HUES48 (cell line): ENCODE measurements around the gene FNDC3B.
A peak's percentile ranks its signal among the peaks of the same experiment; 100 is the strongest.

ENCODE experiments used
- H3K27ac ChIP-seq: one replicate; pipeline ENCODE4 v1.7.0; 2013; ENCODE audit warnings: low read depth, low read length, inconsistent platforms
- H3K27me3 ChIP-seq: 2 replicates; pipeline ENCODE4 v1.6.1; 2013; ENCODE audit warnings: mild to moderate bottlenecking, low read length; ENCODE audit not compliant: control insufficient read depth, insufficient read depth
- H3K36me3 ChIP-seq: 2 replicates; pipeline ENCODE4 v1.6.1; 2013; ENCODE audit warnings: low read length; ENCODE audit not compliant: control insufficient read depth, insufficient read depth
- H3K4me1 ChIP-seq: 2 replicates; pipeline ENCODE4 v1.6.1; 2013; ENCODE audit warnings: mild to moderate bottlenecking, low read length; ENCODE audit not compliant: control insufficient read depth, insufficient read depth
- H3K4me3 ChIP-seq: 2 replicates; pipeline ENCODE4 v1.5.1; 2013; ENCODE audit warnings: mild to moderate bottlenecking, low read depth, low read length
- H3K9ac ChIP-seq: 2 replicates; pipeline ENCODE4 v1.6.1; 2013; ENCODE audit warnings: mild to moderate bottlenecking, low read depth, low read length, moderate library complexity
- H3K9me3 ChIP-seq: 2 replicates; pipeline ENCODE4 v1.6.1; 2013; ENCODE audit warnings: low read length; ENCODE audit not compliant: control insufficient read depth, insufficient read depth

FNDC3B gene

DNA sequence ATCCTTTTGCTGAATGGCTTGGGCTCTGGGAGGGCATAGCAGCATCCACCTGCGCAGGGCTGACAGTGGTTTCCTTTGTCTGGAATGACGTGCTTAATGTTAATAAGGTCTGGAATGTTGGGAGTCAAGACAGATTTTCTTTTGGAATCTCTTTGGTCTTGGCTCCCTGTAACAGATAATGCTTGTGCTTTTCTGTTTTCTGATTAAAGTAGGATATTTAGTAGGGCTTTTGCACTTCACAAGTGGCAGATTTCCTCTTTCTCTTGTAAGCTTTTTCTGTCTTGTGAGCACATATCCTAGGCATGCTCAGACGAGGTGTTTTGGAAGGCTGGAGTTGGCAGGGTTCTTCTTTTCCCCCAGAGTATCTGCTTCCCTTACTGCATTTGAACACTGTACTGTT is 219.2 kb downstream of the FNDC3B start:
- H3K27me3 ChIP-seq, result no peaks in the 10 kb centered on the region
- H3K36me3 ChIP-seq, result 0 out of 2 replicates have a peak, but pooled peaks cover 8% of the 10 kb centered on the region
- H3K4me3 ChIP-seq, result no peak overlapping the region
- no peaks in the 10 kb centered on the region for H3K9me3 ChIP-seq
- peak overlapping the region; percentile 16 for H3K27ac ChIP-seq
- peaks cover 43% of the 10 kb centered on the region for H3K4me1 ChIP-seq
- no peak overlapping the region; the same call in 1 of the 2 replicates for H3K9ac ChIP-seq

DNA sequence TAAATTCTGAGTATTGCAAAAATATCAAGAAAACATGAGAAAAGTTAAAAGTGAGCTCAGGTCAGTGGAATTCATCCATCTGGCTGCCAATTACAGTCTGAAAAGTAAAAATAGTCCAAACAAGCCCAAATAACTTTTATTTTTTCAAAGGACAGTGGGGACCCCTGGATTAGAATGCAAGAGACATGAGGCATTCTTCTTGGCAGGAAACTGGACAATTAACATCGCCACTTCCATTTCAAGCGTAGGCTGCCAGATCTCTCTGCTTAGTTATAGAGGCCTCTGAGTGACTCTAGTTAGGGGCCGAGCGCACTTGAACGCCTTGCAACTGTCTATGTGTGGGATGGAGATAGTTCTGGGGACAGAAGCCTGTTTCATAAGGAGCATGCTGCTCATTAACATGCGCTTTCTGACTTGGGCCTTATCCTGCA is 219.7 kb downstream of the FNDC3B start:
- no peaks in the 10 kb centered on the region for H3K9me3 ChIP-seq
- H3K36me3 ChIP-seq, result 0 out of 2 replicates have a peak, but pooled peaks cover 8% of the 10 kb centered on the region
- no peak overlapping the region for H3K9ac ChIP-seq
- peaks cover 43% of the 10 kb centered on the region for H3K4me1 ChIP-seq
- no peak overlapping the region for H3K4me3 ChIP-seq
- H3K27me3 ChIP-seq, result no peaks in the 10 kb centered on the region
- no peak overlapping the region for H3K27ac ChIP-seq

DNA sequence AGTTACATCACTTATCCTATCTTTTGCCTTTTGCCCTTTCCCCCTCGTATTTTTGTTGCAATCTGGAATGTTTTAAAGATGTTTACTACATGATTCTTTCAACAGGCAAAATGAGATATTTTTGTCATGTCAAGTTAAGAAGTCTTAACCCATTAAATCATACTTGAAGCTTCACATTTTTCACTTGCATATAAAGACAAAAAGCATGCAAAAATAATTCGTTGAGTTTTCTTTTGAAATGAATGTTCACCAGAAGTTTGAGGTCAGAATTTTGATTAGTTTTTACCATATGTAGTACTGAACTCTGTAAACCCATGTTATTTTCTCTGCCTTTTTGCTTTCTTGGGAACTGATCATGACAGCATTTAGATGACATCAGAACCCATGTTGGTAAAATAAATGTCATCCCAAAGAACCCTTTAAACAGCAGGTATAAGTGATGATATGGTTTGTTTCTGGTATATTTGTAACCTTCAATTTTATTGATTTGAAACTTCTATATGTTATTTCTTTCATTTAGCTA is 220.4 kb downstream of the FNDC3B start:
- Histone ChIP-seq H3K9me3 (no peaks in the 10 kb centered on the region), H3K9ac (no peak overlapping the region), H3K36me3 (peaks cover 6% of the 10 kb centered on the region; the same call in 1 of the 2 replicates), H3K27ac (no peak overlapping the region), H3K4me1 (peaks cover 43% of the 10 kb centered on the region), H3K4me3 (no peak overlapping the region), H3K27me3 (no peaks in the 10 kb centered on the region)

DNA sequence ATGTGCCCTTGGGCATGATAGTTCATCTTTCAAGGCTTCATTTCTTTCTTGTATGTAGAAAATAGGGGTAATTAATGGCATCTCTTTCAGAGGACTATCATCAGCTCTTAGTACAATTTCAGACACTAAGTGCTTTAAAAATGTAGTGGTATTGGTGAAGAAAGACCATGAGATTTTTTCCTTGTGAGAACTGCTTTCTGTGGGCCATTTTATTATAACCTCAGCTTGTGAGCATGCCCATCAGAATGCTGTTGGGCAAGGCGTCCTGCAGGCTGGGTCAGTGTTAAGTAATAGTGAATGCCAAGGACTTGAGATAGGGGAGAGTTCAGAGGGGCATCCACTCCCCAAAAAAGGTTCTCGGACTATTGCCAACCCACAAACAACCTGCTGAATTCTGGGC is 221.0 kb downstream of the FNDC3B start:
- peaks cover 7% of the 10 kb centered on the region; the same call in 1 of the 2 replicates for H3K36me3 ChIP-seq

DNA sequence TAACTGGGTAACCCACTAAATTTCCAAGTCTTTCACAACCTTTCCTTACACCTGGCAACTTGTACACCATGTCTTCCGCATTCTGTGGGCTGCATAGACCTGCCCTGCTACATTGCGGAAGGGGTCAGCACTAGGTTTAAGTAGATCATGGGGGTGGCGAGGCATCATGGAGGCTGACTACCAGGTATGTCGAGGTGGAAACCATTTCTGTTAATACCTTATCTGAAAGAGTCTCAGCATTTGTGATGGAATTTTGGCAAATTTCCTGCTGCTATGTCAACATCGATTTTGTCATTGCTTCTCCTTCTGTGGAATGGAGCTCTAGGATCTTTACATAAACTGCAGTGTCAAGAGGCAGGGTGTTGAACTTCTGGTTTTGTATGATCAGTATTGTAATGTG is 221.7 kb downstream of the FNDC3B start:
- no peaks in the 10 kb centered on the region for H3K9me3 ChIP-seq
- peaks cover 7% of the 10 kb centered on the region; the same call in 1 of the 2 replicates for H3K36me3 ChIP-seq
- H3K4me3 ChIP-seq, result no peak overlapping the region
- H3K27me3 ChIP-seq, result no peaks in the 10 kb centered on the region
- no peak overlapping the region for H3K27ac ChIP-seq
- H3K9ac ChIP-seq, result no peak overlapping the region
- peaks cover 49% of the 10 kb centered on the region for H3K4me1 ChIP-seq

More for the DNA sequence above, 221.0 kb downstream of the FNDC3B start:
- Histone ChIP-seq H3K4me1 (peaks cover 43% of the 10 kb centered on the region), H3K27ac (no peak overlapping the region), H3K27me3 (no peaks in the 10 kb centered on the region), H3K9me3 (no peaks in the 10 kb centered on the region), H3K9ac (no peak overlapping the region), H3K4me3 (no peak overlapping the region)

DNA sequence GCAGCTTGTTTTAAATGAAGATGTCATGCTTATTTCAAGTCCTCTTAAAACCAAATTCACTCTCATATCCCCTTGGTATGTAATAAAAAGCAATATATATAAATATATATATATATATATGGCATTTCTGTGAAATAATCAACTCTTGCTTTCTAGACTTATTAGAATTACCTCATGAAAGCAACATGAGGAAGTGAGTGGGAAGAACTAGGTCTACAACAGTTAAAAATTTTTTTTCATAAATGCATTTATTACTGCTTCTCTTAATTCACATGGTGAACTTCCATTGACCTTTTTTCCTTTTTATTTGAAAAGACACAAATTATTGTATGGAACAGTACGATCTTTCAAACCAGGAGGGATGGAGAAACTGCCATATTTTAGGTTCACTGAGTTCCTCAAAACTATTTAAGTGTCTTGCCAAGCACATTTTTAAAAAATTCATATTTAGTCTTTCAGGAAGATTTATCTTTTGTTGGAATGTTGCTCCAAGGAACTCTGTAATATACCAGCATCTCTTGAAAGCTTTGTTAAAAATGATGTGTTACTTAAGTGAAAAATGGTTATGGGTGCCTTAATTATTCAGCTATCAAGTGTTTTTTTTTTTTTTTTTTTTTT is 223.7 kb downstream of the FNDC3B start:
- H3K9ac ChIP-seq, result no peak overlapping the region
- no peak overlapping the region for H3K4me3 ChIP-seq
- H3K9me3 ChIP-seq, result no peaks in the 10 kb centered on the region
- H3K4me1 ChIP-seq, result peaks cover 49% of the 10 kb centered on the region
- H3K36me3 ChIP-seq, result peaks cover 11% of the 10 kb centered on the region
- no peak overlapping the region for H3K27ac ChIP-seq
- no peaks in the 10 kb centered on the region for H3K27me3 ChIP-seq

DNA sequence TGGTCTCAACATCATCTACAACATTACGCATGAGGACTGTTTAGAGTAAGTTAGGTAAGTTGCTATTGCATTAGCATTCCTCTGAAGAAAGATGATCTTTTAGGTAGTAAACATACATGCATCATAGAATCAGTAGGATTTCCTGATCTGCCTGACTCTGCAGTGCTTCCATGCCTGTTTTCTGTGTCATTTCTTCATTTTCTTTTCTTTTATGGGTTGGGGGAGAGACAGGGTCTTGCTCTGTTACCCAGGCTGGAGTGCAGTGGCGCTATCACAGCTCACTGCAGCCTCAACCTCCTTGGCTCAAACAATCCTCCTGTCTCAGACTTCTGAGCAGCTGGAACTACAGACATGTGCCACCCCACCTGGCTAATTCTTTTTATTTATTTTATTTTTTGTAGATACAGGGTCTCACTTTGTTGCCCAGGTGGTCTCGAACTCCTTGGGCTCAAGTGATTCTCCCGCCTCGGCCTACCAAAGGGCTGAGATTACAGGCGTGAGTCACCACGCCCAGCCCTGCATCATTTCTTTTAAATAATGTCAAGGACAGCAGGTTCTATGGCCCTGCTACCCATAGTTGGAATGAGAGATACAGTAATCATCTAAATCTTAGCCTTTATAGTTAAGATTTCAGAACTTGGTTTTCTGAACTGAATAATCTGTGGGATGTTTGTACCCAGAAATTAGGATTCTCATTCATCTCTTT is 224.6 kb downstream of the FNDC3B start:
- Histone ChIP-seq H3K4me3 (no peak overlapping the region), H3K9ac (no peak overlapping the region), H3K27ac (no peak overlapping the region), H3K27me3 (no peaks in the 10 kb centered on the region), H3K36me3 (peaks cover 11% of the 10 kb centered on the region), H3K9me3 (no peaks in the 10 kb centered on the region), H3K4me1 (peaks cover 40% of the 10 kb centered on the region)

DNA sequence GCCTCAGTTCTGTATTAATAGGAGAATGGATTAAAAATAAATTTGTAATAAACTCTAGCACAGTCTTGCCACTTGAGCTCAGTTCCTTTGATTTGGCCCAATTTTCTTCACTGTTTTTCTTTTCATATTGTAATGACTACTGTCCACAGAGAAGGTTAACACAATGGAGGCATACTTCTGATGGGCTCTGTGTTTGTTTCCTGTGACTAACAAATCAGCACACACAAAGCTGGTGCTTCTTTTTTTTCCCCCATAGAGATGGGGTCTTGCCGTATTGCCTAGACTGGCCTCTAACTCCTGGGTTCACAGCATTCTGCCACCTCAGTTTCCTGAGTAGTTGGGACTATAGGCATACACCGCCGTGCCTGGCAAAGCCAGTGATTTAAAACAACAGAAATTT is 226.7 kb downstream of the FNDC3B start:
- Histone ChIP-seq H3K4me1 (peaks cover 20% of the 10 kb centered on the region), H3K9me3 (no peaks in the 10 kb centered on the region), H3K4me3 (no peak overlapping the region), H3K27ac (no peak overlapping the region), H3K9ac (no peak overlapping the region), H3K36me3 (peaks cover 11% of the 10 kb centered on the region), H3K27me3 (no peaks in the 10 kb centered on the region)

DNA sequence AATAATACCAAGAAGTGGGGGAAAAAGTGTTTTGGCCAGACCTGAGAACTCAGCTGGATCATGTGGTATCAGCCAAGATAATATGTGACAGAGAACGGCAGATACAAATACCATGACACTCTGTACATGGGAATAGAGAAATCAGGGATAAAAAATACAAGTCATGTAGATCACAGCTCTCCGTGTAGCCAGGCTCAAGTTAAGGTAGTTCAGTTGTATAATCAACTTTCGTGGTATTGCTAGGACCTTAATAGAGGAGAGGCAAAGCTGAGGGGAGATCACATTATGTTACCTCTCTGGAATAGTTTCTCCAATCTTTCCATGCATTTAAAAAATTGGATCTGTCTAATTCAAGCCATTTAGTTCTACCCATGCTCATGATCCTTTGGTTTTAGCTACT is 229.0 kb downstream of the FNDC3B start:
- H3K27ac ChIP-seq, result no peak overlapping the region
- H3K4me3 ChIP-seq, result no peak overlapping the region
- no peaks in the 10 kb centered on the region for H3K27me3 ChIP-seq
- H3K9ac ChIP-seq, result no peak overlapping the region
- no peaks in the 10 kb centered on the region for H3K9me3 ChIP-seq
- peaks cover 11% of the 10 kb centered on the region for H3K36me3 ChIP-seq
- H3K4me1 ChIP-seq, result peaks cover 7% of the 10 kb centered on the region

DNA sequence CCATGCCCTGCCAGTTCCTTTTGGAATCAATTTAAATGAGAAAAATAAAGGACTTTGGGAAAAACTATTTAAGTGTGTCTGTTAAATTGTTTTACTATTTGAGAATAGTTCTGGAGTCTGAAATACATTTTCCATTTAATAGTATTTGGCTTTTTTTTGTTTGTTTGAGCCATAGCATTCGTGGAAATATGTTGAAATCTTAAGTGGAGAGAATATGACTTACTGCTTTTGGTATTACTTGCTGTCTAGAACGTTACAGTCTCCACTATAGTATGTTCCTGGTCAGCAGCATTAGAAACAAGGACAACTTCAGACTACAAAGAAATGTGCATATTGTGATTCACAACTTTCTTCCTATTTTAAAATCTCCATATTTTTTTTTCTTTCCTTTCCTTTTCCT is 229.5 kb downstream of the FNDC3B start:
- Histone ChIP-seq H3K27ac (no peak overlapping the region), H3K4me1 (peaks cover 7% of the 10 kb centered on the region), H3K36me3 (peaks cover 14% of the 10 kb centered on the region), H3K27me3 (no peaks in the 10 kb centered on the region), H3K9me3 (no peaks in the 10 kb centered on the region), H3K4me3 (no peak overlapping the region), H3K9ac (no peak overlapping the region)

DNA sequence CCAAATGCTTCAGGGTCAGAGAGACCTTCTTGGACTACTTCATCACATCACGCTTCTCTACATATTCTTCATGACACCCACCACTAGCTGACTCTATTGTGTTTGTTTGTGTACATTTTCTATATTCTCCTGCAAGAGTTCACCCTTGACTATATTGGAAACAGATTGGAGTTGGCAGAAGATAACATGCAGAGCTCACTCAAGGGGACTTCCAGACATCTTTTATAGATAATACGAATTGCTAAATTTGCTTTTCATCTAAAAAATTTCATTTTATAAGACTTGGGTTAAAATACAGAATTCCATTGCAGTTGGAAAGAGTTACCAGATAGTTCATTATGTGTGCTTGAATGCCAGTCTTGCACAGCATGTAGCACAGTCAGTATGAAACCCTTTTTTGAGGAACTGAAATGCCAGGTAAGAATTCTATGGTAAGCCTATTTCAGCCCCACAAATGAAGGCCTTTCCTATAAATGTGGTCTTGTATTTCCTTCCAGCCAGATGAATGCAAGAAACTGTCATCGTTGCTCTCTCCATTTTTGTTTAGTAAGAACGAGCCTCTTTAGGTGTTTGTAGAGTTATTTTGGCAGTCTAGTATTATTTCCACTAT is 231.3 kb downstream of the FNDC3B start:
- Histone ChIP-seq H3K27me3 (no peaks in the 10 kb centered on the region), H3K4me3 (no peak overlapping the region), H3K9ac (no peak overlapping the region), H3K36me3 (peaks cover 11% of the 10 kb centered on the region), H3K4me1 (peaks cover 6% of the 10 kb centered on the region), H3K27ac (no peak overlapping the region), H3K9me3 (no peaks in the 10 kb centered on the region)
